HCT116 (cell line): Measurements from ENCODE around the gene PAX8. TPM values are rescaled to one million over a fixed set of nuclear protein-coding genes. Genes with fewer than 3 reads are reported as not detected.

Experiments
- ATAC-seq: fragments of 200-7000 bp; cut with Tn5 transposase; 2 replicates; pipeline ENCODE4 v1.9.1; 2020; ENCODE audit warnings: mild to moderate bottlenecking, moderate library complexity
- BruUV-seq: library from RNA; stranded (reverse); fragments of 400-500 nt; replicated peaks from 2 replicates; lab custom pipeline; 2021; lab: Mats Ljungman, UMichigan
- CTCF ChIA-PET: fragments of 300-600 bp; sonication (Branson Sonifier 250); formaldehyde crosslinking; loops from one replicate; lab custom pipeline; 2021; ENCODE audit warnings: antibody characterized with exemption; lab: Charles Lee
- POLR2A ChIA-PET: fragments of 300-600, 350-600 bp; sonication (Branson Sonifier 250); formaldehyde crosslinking; loops from one replicate; lab custom pipeline; 2021; ENCODE audit warnings: antibody characterized with exemption; lab: Charles Lee
- RAD21 ChIA-PET, 2 experiments: fragments of 300-600 bp; sonication (Branson Sonifier 250); formaldehyde crosslinking; loops; one replicate each; lab custom pipeline; 2023; ENCODE audit warnings: low total read pairs in 2 of 2; ENCODE audit not compliant: uncharacterized antibody in 2 of 2, unreplicated experiment in 2 of 2, low non-redundant PET in 1 of 2; lab: Charles Lee
- DNase-seq: peaks from one replicate; pipeline ENCODE4 v3.0.0-alpha.2; 2010; ENCODE audit warnings: low read depth, low spot score
- H2AFZ ChIP-seq: fragments of 200-600 bp; shearing (Covaris generic), sonication (generic); 2 replicates; pipeline ENCODE4 v1.6.1; 2017; ENCODE audit warnings: low read depth, mixed run types, mixed read lengths, antibody characterized with exemption, low read length; ENCODE audit not compliant: poor library complexity, severe bottlenecking
- H3K27ac ChIP-seq: 2 replicates; pipeline ENCODE4 v1.5.1; 2012; ENCODE audit warnings: low read depth, low read length
- H3K27me3 ChIP-seq: fragments of 200-600 bp; sonication (generic); 2 replicates; pipeline ENCODE4 v1.6.1; 2016; ENCODE audit warnings: mixed run types, low read length, mixed read lengths; ENCODE audit not compliant: insufficient read depth
- H3K36me3 ChIP-seq, 2 experiments: fragments of 200-500 bp in 1 of 2; fragments of 200-600 bp in 1 of 2; sonication (Bioruptor generic) in 1 of 2; sonication (generic) in 1 of 2; 2 replicates each; pipeline versions ENCODE4 v1.5.1 to v1.6.1; 2014 to 2016; ENCODE audit warnings: low read length in 2 of 2, inconsistent platforms in 1 of 2, mixed read lengths in 1 of 2, mixed run types in 1 of 2; ENCODE audit not compliant: insufficient read depth in 2 of 2, control insufficient read depth in 1 of 2
- H3K4me1 ChIP-seq, 2 experiments: fragments of 200-600 bp in 1 of 2; sonication (generic) in 1 of 2; 2 replicates each; pipeline versions ENCODE4 v1.5.1 to v1.6.1; 2012 to 2017; ENCODE audit warnings: low read length in 2 of 2, inconsistent platforms in 1 of 2, mild to moderate bottlenecking in 1 of 2, mixed read lengths in 1 of 2, mixed run types in 1 of 2, moderate library complexity in 1 of 2; ENCODE audit not compliant: insufficient read depth in 2 of 2, control insufficient read depth in 1 of 2
- H3K4me2 ChIP-seq: fragments of 200-600 bp; sonication (generic); 2 replicates; pipeline ENCODE4 v1.6.1; 2017; ENCODE audit warnings: mixed run types, low read length, mixed read lengths
- H3K4me3 ChIP-seq, 2 experiments: fragments of 200-600 bp in 1 of 2; sonication (generic) in 1 of 2; replicated peaks in 1 of 2; 2 replicates each; pipeline ENCODE4 v1.5.1; 2011 to 2016; ENCODE audit warnings: low read length in 2 of 2, control low read depth in 1 of 2, low read depth in 1 of 2, mild to moderate bottlenecking in 1 of 2, mixed read lengths in 1 of 2, mixed run types in 1 of 2
- H3K79me2 ChIP-seq: fragments of 200-600 bp; sonication (generic); 2 replicates; pipeline ENCODE4 v1.6.1; 2017; ENCODE audit warnings: mild to moderate bottlenecking, mixed run types, low read length, moderate library complexity, mixed read lengths; ENCODE audit not compliant: insufficient read depth
- H3K9ac ChIP-seq: fragments of 200-600 bp; sonication (generic); 2 replicates; pipeline ENCODE4 v1.6.1; 2016; ENCODE audit warnings: low read length, mixed read lengths
- H3K9me2 ChIP-seq: fragments of 200-600 bp; sonication (generic), shearing (Covaris generic); 2 replicates; pipeline ENCODE4 v1.6.1; 2017; ENCODE audit warnings: mixed run types, mild to moderate bottlenecking, moderate library complexity; ENCODE audit not compliant: insufficient read depth
- H3K9me3 ChIP-seq, 2 experiments: fragments of 200-500 bp in 1 of 2; fragments of 200-600 bp in 1 of 2; sonication (Bioruptor generic) in 1 of 2; sonication (generic) in 1 of 2; 2 replicates each; pipeline ENCODE4 v1.6.1; 2014 to 2017; ENCODE audit warnings: low read length in 2 of 2, mixed read lengths in 2 of 2, inconsistent platforms in 1 of 2, low read depth in 1 of 2, mild to moderate bottlenecking in 1 of 2, mixed run types in 1 of 2, moderate library complexity in 1 of 2; ENCODE audit not compliant: control insufficient read depth in 1 of 2, insufficient read depth in 1 of 2
- H4K20me1 ChIP-seq: fragments of 200-600 bp; sonication (generic), shearing (Covaris generic); 2 replicates; pipeline ENCODE4 v1.6.1; 2017; ENCODE audit warnings: mixed run types, mild to moderate bottlenecking, moderate library complexity; ENCODE audit not compliant: insufficient read depth
- CBX3 ChIP-seq: IDR thresholded peaks from 2 replicates; pipeline ENCODE4 v1.6.1; 2012; ENCODE audit warnings: low read depth
- ELF1 ChIP-seq: IDR thresholded peaks from 2 replicates; pipeline ENCODE4 v1.6.1; 2012; ENCODE audit warnings: low read depth, borderline replicate concordance
- EZH2 ChIP-seq: fragments of 200-600 bp; sonication (generic); IDR thresholded peaks from 2 replicates; pipeline ENCODE4 v1.6.1; 2017; ENCODE audit warnings: antibody characterized with exemption, mixed run types
- EZH2phosphoT487 ChIP-seq: fragments of 200-600 bp; IDR thresholded peaks from 2 replicates; pipeline ENCODE4 v1.6.1; 2018; ENCODE audit warnings: antibody characterized with exemption, borderline replicate concordance
- FOSL1 ChIP-seq: IDR thresholded peaks from 2 replicates; pipeline ENCODE4 v1.6.1; 2012; ENCODE audit warnings: low read depth
- JUND ChIP-seq: IDR thresholded peaks from 2 replicates; pipeline ENCODE4 v1.6.1; 2012
- POLR2A ChIP-seq: IDR thresholded peaks from 2 replicates; pipeline ENCODE4 v1.7.0; 2011; ENCODE audit warnings: borderline replicate concordance; ENCODE audit not compliant: insufficient read depth, insufficient read length; ENCODE audit errors: extremely low read depth
- POLR2AphosphoS5 ChIP-seq: IDR thresholded peaks from 2 replicates; pipeline ENCODE4 v1.6.1; 2011; ENCODE audit warnings: mild to moderate bottlenecking, low read depth, low read length, moderate library complexity
- RAD21 ChIP-seq: IDR thresholded peaks from 2 replicates; pipeline ENCODE4 v1.6.1; 2012; ENCODE audit warnings: low read depth, mild to moderate bottlenecking
- SIN3A ChIP-seq: IDR thresholded peaks from 2 replicates; pipeline ENCODE4 v1.6.1; 2012; ENCODE audit warnings: low read depth
- SP1 ChIP-seq: IDR thresholded peaks from 2 replicates; pipeline ENCODE4 v1.6.1; 2012; ENCODE audit warnings: low read depth
- SRF ChIP-seq: IDR thresholded peaks from 2 replicates; pipeline ENCODE4 v1.6.1; 2012; ENCODE audit warnings: low read depth
- TCF7L2 ChIP-seq: IDR thresholded peaks from 2 replicates; pipeline ENCODE4 v1.7.0; 2011; ENCODE audit warnings: borderline replicate concordance, inconsistent platforms; ENCODE audit not compliant: insufficient read depth, insufficient read length; ENCODE audit errors: extremely low read depth
- YY1 ChIP-seq: IDR thresholded peaks from 2 replicates; pipeline ENCODE4 v1.6.1; 2011; ENCODE audit warnings: low read length, low read depth, moderate library complexity, mild to moderate bottlenecking; ENCODE audit not compliant: insufficient replicate concordance; ENCODE audit errors: extremely low read depth
- ZNF274 ChIP-seq: fragments of 200-500 bp; sonication (Bioruptor generic); IDR thresholded peaks from 2 replicates; pipeline ENCODE4 v1.6.1; 2014; ENCODE audit warnings: mild to moderate bottlenecking, low read depth, low read length, inconsistent platforms
- intact Hi-C: fragments of 100-400 bp; cut with micrococcal nuclease; formaldehyde crosslinking; loops from 2 replicates; pipeline ENCODE4 v1.10.0; 2022
- total RNA-seq: library from RNA; stranded (reverse); gene quantifications from one replicate; pipeline ENCODE4 v1.2.1, GENCODE V29; 2021; ENCODE audit not compliant: unreplicated experiment
- TF ChIP-seq, protein P1 (sequence below): IDR thresholded peaks from 2 replicates; pipeline ENCODE4 v1.6.1; 2012; ENCODE audit warnings: low read depth

The PAX8 gene
- total RNA-seq, 1 experiment from 2014 or later = 4.4 TPM

DNA sequence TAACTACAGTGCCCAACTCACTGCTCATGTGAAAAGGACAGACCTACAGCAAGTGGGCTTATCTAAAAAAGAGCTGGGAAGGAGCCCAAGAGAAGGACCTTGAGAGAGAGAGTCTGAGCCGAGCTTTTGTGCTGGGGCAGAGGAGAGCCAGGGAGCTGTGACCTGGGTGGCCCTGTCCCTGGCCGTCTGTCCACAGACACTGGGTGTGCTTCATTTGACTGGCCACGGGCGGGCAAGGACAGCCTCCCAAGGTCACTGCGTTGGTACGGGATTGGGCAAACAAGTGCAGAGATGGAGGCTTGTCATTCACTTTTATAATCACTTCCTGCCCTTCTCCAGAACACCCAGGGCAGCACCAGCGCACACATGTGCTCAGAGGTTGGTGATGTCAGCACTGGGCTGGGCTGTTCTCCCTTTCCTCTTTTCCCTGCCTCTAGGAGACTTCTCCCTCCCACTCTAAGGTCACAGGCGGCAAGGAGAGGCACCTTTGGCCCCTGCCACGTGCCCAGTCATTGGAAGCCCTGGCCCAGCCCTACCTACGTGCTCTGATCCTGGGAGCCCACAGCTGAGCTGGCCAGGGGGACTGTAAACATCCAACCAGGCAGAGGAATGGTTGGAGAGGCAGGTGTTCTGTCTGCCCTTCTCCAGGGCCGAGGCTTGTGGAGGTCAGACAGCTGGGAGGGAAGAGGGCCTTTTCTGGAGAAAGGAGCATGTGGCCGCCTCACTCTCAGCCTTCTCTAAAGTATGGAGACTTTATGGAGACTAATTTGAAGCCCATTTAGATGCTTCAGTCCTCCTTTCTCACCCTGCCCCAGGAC lies 111.4 kb downstream of the PAX8 start:
- ATAC-seq = no peak
- no peak overlapping the region for H2AFZ ChIP-seq
- ChIA-PET RAD21 (no interaction called here), POLR2A (no interaction called here)
- no peaks in the 10 kb centered on the region for H3K9me2 ChIP-seq
- H3K4me1 ChIP-seq = no peaks in the 10 kb centered on the region; a peak in 1 of 4 replicates
- no peaks in the 10 kb centered on the region for H3K79me2 ChIP-seq
- H4K20me1 ChIP-seq = no peaks in the 10 kb centered on the region
- no peaks in the 10 kb centered on the region for H3K36me3 ChIP-seq
- no peak overlapping the region for H3K4me2 ChIP-seq
- H3K27me3 ChIP-seq = no peaks in the 10 kb centered on the region
- H3K4me3 ChIP-seq = no peak overlapping the region
- BruUV-seq = no TSS peak
- H3K27ac ChIP-seq = no peak overlapping the region
- H3K9me3 ChIP-seq = no peaks in the 10 kb centered on the region
- TF ChIP-seq JUND (no peak), CBX3 (no peak), ELF1 (no peak), SIN3A (no peak), SP1 (no peak), EZH2phosphoT487 (no peak), RAD21 (no peak), POLR2A (no peak), FOSL1 (no peak), EZH2 (no peak), POLR2AphosphoS5 (no peak), ZNF274 (no peak), TCF7L2 (no peak), SRF (no peak), YY1 (no peak)
- TF ChIP-seq, protein P1, sequence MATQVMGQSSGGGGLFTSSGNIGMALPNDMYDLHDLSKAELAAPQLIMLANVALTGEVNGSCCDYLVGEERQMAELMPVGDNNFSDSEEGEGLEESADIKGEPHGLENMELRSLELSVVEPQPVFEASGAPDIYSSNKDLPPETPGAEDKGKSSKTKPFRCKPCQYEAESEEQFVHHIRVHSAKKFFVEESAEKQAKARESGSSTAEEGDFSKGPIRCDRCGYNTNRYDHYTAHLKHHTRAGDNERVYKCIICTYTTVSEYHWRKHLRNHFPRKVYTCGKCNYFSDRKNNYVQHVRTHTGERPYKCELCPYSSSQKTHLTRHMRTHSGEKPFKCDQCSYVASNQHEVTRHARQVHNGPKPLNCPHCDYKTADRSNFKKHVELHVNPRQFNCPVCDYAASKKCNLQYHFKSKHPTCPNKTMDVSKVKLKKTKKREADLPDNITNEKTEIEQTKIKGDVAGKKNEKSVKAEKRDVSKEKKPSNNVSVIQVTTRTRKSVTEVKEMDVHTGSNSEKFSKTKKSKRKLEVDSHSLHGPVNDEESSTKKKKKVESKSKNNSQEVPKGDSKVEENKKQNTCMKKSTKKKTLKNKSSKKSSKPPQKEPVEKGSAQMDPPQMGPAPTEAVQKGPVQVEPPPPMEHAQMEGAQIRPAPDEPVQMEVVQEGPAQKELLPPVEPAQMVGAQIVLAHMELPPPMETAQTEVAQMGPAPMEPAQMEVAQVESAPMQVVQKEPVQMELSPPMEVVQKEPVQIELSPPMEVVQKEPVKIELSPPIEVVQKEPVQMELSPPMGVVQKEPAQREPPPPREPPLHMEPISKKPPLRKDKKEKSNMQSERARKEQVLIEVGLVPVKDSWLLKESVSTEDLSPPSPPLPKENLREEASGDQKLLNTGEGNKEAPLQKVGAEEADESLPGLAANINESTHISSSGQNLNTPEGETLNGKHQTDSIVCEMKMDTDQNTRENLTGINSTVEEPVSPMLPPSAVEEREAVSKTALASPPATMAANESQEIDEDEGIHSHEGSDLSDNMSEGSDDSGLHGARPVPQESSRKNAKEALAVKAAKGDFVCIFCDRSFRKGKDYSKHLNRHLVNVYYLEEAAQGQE = no peak
- TF ChIP-seq, all 23 proteins: peak for 0
- H3K9ac ChIP-seq = no peak overlapping the region
- intact Hi-C loops = no loop called here
- CTCF ChIA-PET = no interaction called here
- no peak for DNase-seq
